ENCODE results near the gene CHTOP.

CHTOP gene

GRCh38 chr1:153613406-153613805 lies 20.5 kb upstream of the CHTOP start:
- DNase-seq = no peak

GRCh38 chr1:153614189-153614900 lies 19.5 kb upstream of the CHTOP start:
- DNase-seq = no peak

- no peak for DNase-seq
These were observed 19.0 kb upstream of the CHTOP start for GRCh38 chr1:153614906-153615305.

GRCh38 chr1:153615406-153615805 lies 18.5 kb upstream of the CHTOP start:
- no peak for DNase-seq

GRCh38 chr1:153616144-153616916 lies 17.5 kb upstream of the CHTOP start, which contains the start of gene S100A14:
S100A14 (minus strand) TSS chr1:153616325; CDS start chr1:153615858, 467 bp downstream.
- DNase-seq = no peak

GRCh38 chr1:153616917-153617311 lies 17.0 kb upstream of the CHTOP start:
- DNase-seq = no peak

GRCh38 chr1:153617663-153618062 lies 16.2 kb upstream of the CHTOP start:
- DNase-seq = peak; percentile 87

GRCh38 chr1:153619171-153619570 lies 14.7 kb upstream of the CHTOP start:
- no peak for DNase-seq

GRCh38 chr1:153623101-153623500 lies 10.8 kb upstream of the CHTOP start:
- DNase-seq = no peak

- no peak for DNase-seq
These were observed 8.8 kb upstream of the CHTOP start for GRCh38 chr1:153624965-153625611.

GRCh38 chr1:153626477-153626903 lies 7.4 kb upstream of the CHTOP start:
- DNase-seq = no peak

- peak; percentile 20 for DNase-seq
These were observed 6.8 kb upstream of the CHTOP start, which contains the start of gene S100A13 for GRCh38 chr1:153626904-153627714. S100A13 (minus strand) TSS chr1:153627505; CDS start chr1:153626472, 1,033 bp downstream.

GRCh38 chr1:153627715-153628626 lies 5.9 kb upstream of the CHTOP start, which contains the start of gene S100A1:
S100A1 (plus strand) TSS chr1:153628434; CDS start chr1:153630522, 2,088 bp downstream.
- no peak for DNase-seq

GRCh38 chr1:153628638-153629342 lies 5.1 kb upstream of the CHTOP start:
- DNase-seq = no peak

GRCh38 chr1:153629343-153629665 lies 4.6 kb upstream of the CHTOP start:
- no peak for DNase-seq

- DNase-seq = no peak
These were observed 3.9 kb upstream of the CHTOP start for GRCh38 chr1:153629971-153630370.

- no peak for DNase-seq
These were observed 3.5 kb upstream of the CHTOP start for GRCh38 chr1:153630384-153630783.

- no peak for DNase-seq
These were observed 2.5 kb upstream of the CHTOP start for GRCh38 chr1:153631047-153632022.

- DNase-seq = no peak
These were observed 609 bp upstream of the CHTOP start for GRCh38 chr1:153633161-153633753.

Measured in CD4-positive, alpha-beta T cell treated with Interleukin-17A for 4 hours (primary cell).